Astrocyte (in vitro differentiated cells and primary cell): ENCODE measurements around the gene ZFP42. TPM values are rescaled to one million over a fixed set of nuclear protein-coding genes. Genes with fewer than 3 reads are reported as not detected.
"Not testable (repeated sequence)": the region's sequence is repeated elsewhere in the genome, so short reads cannot be mapped to it uniquely, and the experiment has no call there.

Source experiments
- DNase-seq: peaks from one replicate; pipeline ENCODE4 v3.0.0-alpha.2; 2010; ENCODE audit warnings: low read depth
- FAIRE-seq: peaks from 2 replicates; lab custom pipeline; 2011; peaks lifted over from hg19 to GRCh38; lab: Jason Lieb, UNC
- H2AFZ ChIP-seq: 2 replicates; pipeline ENCODE4 v1.6.0; 2012; ENCODE audit warnings: low read depth, low read length, inconsistent platforms
- H3K27ac ChIP-seq: 2 replicates; pipeline ENCODE4 v1.5.1; 2011; ENCODE audit warnings: low read depth, low read length, inconsistent platforms
- H3K27me3 ChIP-seq: 2 replicates; pipeline ENCODE4 v1.6.0; 2011; ENCODE audit warnings: low read length, inconsistent platforms; ENCODE audit not compliant: insufficient read depth
- H3K36me3 ChIP-seq: 2 replicates; pipeline ENCODE4 v1.5.1; 2011; ENCODE audit warnings: low read length, inconsistent platforms; ENCODE audit not compliant: insufficient read depth
- H3K4me1 ChIP-seq: 2 replicates; pipeline ENCODE4 v1.5.1; 2011; ENCODE audit warnings: low read length, inconsistent platforms; ENCODE audit not compliant: insufficient read depth
- H3K4me2 ChIP-seq: 2 replicates; pipeline ENCODE4 v1.6.0; 2012; ENCODE audit warnings: low read length, inconsistent platforms
- H3K4me3 ChIP-seq: 2 replicates; pipeline ENCODE4 v1.5.1; 2011; ENCODE audit warnings: low read depth, mild to moderate bottlenecking, low read length, inconsistent platforms; ENCODE audit not compliant: insufficient read depth
- H3K79me2 ChIP-seq: 2 replicates; pipeline ENCODE4 v1.6.0; 2012; ENCODE audit warnings: mild to moderate bottlenecking, low read length, inconsistent platforms; ENCODE audit not compliant: insufficient read depth
- H3K9ac ChIP-seq: 2 replicates; pipeline ENCODE4 v1.6.0; 2012; ENCODE audit warnings: mild to moderate bottlenecking, low read length, inconsistent platforms
- H3K9me3 ChIP-seq: 2 replicates; pipeline ENCODE4 v1.5.1; 2012; ENCODE audit warnings: low read depth, mild to moderate bottlenecking, low read length, inconsistent platforms; ENCODE audit not compliant: insufficient read depth
- H4K20me1 ChIP-seq: 2 replicates; pipeline ENCODE4 v1.6.0; 2012; ENCODE audit warnings: low read length, inconsistent platforms; ENCODE audit not compliant: insufficient read depth
- H3K27ac Mint-ChIP-seq: one replicate; pipeline ENCODE4 v1.8.0; 2021; ENCODE audit warnings: mild to moderate bottlenecking, mixed read lengths; ENCODE audit not compliant: unreplicated experiment
- H3K27me3 Mint-ChIP-seq: one replicate; pipeline ENCODE4 v1.8.0; 2021; ENCODE audit warnings: low read depth, mixed read lengths; ENCODE audit not compliant: unreplicated experiment
- H3K36me3 Mint-ChIP-seq: one replicate; pipeline ENCODE4 v1.8.0; 2021; ENCODE audit warnings: low read depth, mixed read lengths; ENCODE audit not compliant: unreplicated experiment
- H3K4me1 Mint-ChIP-seq: one replicate; pipeline ENCODE4 v1.8.0; 2021; ENCODE audit warnings: low read depth, mixed read lengths; ENCODE audit not compliant: unreplicated experiment
- H3K4me3 Mint-ChIP-seq: one replicate; pipeline ENCODE4 v1.8.0; 2021; ENCODE audit warnings: mild to moderate bottlenecking, moderate library complexity, mixed read lengths; ENCODE audit not compliant: unreplicated experiment
- H3K9me3 Mint-ChIP-seq: one replicate; pipeline ENCODE4 v1.8.0; 2021; ENCODE audit warnings: mild to moderate bottlenecking, mixed read lengths; ENCODE audit not compliant: unreplicated experiment
- CTCF ChIP-seq: IDR thresholded peaks from 2 replicates; pipeline ENCODE4 v1.5.1; 2011; ENCODE audit warnings: low read depth, mild to moderate bottlenecking, inconsistent platforms, low read length, moderate library complexity; ENCODE audit not compliant: insufficient read depth
- EZH2 ChIP-seq: IDR thresholded peaks from 2 replicates; pipeline ENCODE4 v1.6.1; 2012; ENCODE audit warnings: mild to moderate bottlenecking, low read length, inconsistent platforms; ENCODE audit not compliant: insufficient read depth
- total RNA-seq: library from RNA; stranded (reverse); gene quantifications from 2 replicates; pipeline ENCODE4 v1.2.1, GENCODE V29; 2021

The ZFP42 gene
- total RNA-seq, 1 donor from 2014 or later = 4.5 TPM

- FAIRE-seq = no peak
- Mint-ChIP-seq H3K9me3 (no peaks in the 10 kb centered on the region), H3K36me3 (no peaks in the 10 kb centered on the region), H3K27ac (no peak overlapping the region), H3K4me3 (no peak overlapping the region), H3K27me3 (peaks cover 1% of the 10 kb centered on the region), H3K4me1 (peaks cover 1% of the 10 kb centered on the region)
- TF ChIP-seq CTCF = no peak
- Histone ChIP-seq H4K20me1 (no peaks in the 10 kb centered on the region), H3K27me3 (no peaks in the 10 kb centered on the region), H3K4me3 (no peak overlapping the region), H3K36me3 (no peaks in the 10 kb centered on the region), H3K4me2 (no peak overlapping the region), H3K9ac (no peak overlapping the region), H3K9me3 (no peaks in the 10 kb centered on the region), H3K27ac (no peak overlapping the region), H2AFZ (no peak overlapping the region), H3K79me2 (no peaks in the 10 kb centered on the region), H3K4me1 (no peaks in the 10 kb centered on the region)
- no peak for DNase-seq
These were observed 46.6 kb downstream of the ZFP42 start for GRCh38 chr4:188042191-188042590.

DNA sequence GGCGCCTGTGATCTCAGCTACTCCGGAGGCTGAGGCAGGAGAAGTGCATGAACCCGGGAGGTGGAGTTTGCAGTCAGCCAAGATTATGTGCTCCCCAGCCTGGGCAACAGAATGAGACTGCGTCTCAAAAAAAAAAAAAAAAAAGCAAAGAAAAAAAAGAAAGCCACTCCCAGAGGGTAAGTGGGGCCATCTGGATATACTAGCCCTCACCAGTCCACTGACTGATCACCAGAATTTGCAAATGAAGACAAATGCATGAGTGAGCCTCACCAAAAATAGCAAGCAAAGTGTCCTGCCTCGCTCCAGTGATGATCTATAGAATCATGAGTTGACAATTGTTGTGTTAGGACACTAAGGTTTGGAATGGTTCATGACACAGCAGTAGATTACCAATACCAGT, 47.6 kb downstream of the ZFP42 start:
- FAIRE-seq (no peak), DNase-seq (no peak)
- no peaks in the 10 kb centered on the region for H3K9me3 ChIP-seq
- H3K4me2 ChIP-seq = no peak overlapping the region
- Mint-ChIP-seq H3K9me3 (no peaks in the 10 kb centered on the region), H3K27me3 (peaks cover 1% of the 10 kb centered on the region), H3K27ac (no peak overlapping the region), H3K4me1 (peaks cover 1% of the 10 kb centered on the region), H3K36me3 (no peaks in the 10 kb centered on the region), H3K4me3 (no peak overlapping the region)
- no peaks in the 10 kb centered on the region for H4K20me1 ChIP-seq
- H3K27ac ChIP-seq = no peak overlapping the region
- H3K4me3 ChIP-seq = no peak overlapping the region
- H3K79me2 ChIP-seq = no peaks in the 10 kb centered on the region
- H3K9ac ChIP-seq = no peak overlapping the region
- no peaks in the 10 kb centered on the region for H3K36me3 ChIP-seq
- H3K27me3 ChIP-seq = no peaks in the 10 kb centered on the region
- no peak for TF ChIP-seq CTCF
- TF ChIP-seq EZH2 = no peak
- H2AFZ ChIP-seq = no peak overlapping the region
- no peaks in the 10 kb centered on the region for H3K4me1 ChIP-seq

GRCh38 chr4:188045461-188045860, 49.9 kb downstream of the ZFP42 start:
- H3K27me3 ChIP-seq, H2AFZ ChIP-seq, H3K27me3 Mint-ChIP-seq, DNase-seq, FAIRE-seq, H3K4me1 ChIP-seq, H3K9ac ChIP-seq, H3K9me3 Mint-ChIP-seq, H3K79me2 ChIP-seq, H3K27ac Mint-ChIP-seq, H3K4me1 Mint-ChIP-seq, H3K4me2 ChIP-seq, H4K20me1 ChIP-seq, H3K9me3 ChIP-seq, H3K36me3 ChIP-seq, H3K4me3 Mint-ChIP-seq, H3K36me3 Mint-ChIP-seq, H3K27ac ChIP-seq, H3K4me3 ChIP-seq: not testable (repeated sequence)
